ENCODE data around the gene TRIM9.

The TRIM9 gene

DNA sequence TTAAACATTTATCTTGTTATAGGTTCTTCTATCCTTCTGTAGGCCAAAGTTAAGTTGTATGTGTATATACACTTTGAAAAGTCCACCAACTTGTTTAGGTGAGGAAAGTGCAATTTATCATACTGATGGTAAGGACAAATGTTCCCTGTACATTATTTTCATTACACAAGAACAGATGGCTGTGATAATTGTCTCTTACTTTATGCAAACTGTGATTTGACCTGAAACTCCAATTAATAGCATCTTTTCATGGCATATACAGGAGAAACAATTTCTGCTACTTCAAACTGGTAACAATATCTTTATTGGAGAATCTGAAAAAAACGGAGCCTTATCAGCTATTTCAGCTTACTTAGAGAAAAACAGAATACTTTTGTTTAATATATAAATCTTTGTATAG is 5.6 kb downstream of the TRIM9 start:
- TF ChIP-seq, protein P1, sequence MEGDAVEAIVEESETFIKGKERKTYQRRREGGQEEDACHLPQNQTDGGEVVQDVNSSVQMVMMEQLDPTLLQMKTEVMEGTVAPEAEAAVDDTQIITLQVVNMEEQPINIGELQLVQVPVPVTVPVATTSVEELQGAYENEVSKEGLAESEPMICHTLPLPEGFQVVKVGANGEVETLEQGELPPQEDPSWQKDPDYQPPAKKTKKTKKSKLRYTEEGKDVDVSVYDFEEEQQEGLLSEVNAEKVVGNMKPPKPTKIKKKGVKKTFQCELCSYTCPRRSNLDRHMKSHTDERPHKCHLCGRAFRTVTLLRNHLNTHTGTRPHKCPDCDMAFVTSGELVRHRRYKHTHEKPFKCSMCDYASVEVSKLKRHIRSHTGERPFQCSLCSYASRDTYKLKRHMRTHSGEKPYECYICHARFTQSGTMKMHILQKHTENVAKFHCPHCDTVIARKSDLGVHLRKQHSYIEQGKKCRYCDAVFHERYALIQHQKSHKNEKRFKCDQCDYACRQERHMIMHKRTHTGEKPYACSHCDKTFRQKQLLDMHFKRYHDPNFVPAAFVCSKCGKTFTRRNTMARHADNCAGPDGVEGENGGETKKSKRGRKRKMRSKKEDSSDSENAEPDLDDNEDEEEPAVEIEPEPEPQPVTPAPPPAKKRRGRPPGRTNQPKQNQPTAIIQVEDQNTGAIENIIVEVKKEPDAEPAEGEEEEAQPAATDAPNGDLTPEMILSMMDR (IDR thresholded peaks at IDR 0.05), result no peak

- TF ChIP-seq, protein P1 (IDR thresholded peaks at IDR 0.05), result no peak
Observed at GRCh38 chr14:51087031-51087441, 7.9 kb downstream of the TRIM9 start.

- TF ChIP-seq, protein P1 (IDR thresholded peaks at IDR 0.05), result no peak
Observed at GRCh38 chr14:51086044-51086443, 8.9 kb downstream of the TRIM9 start.

DNA sequence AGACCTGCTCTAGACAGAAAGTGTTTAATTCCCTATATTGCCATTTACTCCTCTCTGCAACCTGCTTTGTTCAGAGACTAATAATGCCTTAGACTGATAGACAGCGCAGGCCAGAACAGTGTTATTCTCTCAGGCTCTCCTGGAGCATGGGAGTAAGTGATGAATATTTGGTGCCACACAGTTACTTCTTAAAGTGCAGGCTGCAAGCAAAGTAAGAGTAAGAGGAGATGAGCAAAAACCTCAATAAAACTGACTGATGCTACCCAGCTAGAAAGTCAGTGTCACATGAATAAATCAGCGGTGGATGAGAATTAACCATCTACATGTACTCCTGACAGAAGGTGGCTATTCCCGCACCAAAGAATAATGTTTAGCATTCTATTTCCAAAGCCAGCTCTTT is 9.9 kb downstream of the TRIM9 start:
- TF ChIP-seq, protein P1 (IDR thresholded peaks at IDR 0.05), result no peak

DNA sequence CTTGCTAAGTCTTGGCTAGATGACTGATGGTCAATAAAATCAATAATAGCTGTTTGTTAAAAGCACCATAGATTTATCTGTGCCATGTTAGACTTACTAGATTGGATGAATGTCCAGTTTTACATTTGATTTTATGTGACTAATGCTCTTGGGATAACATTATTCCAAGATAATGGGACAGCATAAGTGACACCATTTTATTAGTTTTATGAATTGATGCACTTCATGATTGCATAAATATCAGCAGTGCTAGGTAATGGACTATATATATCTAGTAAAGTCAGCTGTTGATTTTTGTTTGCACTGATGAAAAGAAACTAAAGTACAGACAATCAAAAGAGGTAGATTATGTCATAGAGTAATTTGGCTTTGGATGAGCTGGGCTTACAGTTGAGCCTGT is 10.4 kb downstream of the TRIM9 start:
- TF ChIP-seq, protein P1 (IDR thresholded peaks at IDR 0.05), result no peak

- TF ChIP-seq, protein P1 (IDR thresholded peaks at IDR 0.05), result no peak
Observed at GRCh38 chr14:51082349-51082748, 12.6 kb downstream of the TRIM9 start.

DNA sequence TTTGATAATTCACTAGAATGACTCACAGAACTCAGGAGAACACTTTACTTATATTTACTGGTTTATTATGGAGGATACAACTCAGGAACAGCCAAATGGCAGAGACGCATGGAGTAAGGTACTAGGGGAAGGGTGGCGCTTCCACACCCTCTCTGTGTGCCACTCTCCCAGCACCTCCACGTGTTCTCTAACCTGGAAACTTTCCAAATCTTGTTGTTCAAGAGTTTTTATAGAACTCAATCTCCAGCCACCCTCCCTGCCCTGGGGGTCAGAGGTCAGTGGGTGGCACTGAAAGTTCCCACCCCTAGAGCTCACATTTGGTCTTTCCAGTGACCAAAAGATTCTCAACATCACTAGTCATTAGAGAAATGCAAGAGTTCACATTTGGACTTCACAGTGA is 13.2 kb downstream of the TRIM9 start:
- TF ChIP-seq, protein P1 (IDR thresholded peaks at IDR 0.05), result no peak

GRCh38 chr14:51081209-51081608 is 13.7 kb downstream of the TRIM9 start:
- TF ChIP-seq, protein P1 (IDR thresholded peaks at IDR 0.05), result no peak

All from LNCAP (cell line).